ENCODE measurements around the gene APOA1. TPM values are rescaled to one million over a fixed set of nuclear protein-coding genes. Genes with fewer than 3 reads are reported as not detected.

Gene APOA1
- total and polyA plus RNA-seq, 2 of the 4 experiments (the other 2 are of a cell fraction) = 0.18 to 0.89 TPM

DNA sequence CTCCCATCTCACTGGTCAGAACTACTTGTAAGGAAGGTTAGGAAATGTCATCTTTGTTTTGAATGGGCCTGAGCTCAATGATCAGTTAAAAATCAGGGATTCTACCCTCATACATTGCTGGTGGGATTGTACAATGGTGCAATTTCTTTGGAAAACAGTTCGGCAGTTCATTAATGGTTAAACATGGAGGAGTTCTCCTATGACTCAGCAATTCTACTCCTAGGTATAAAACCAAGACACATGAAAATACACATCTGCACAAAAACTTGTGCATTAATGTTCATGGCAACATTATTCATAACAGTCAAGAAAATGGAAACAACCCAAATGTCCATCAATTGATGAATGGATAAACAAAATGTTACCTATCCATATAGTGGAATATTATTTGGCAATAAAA is 40.9 kb downstream of the APOA1 start:
- Histone ChIP-seq H2BK120ac (ENCODE audit: low read depth, low read length) (no peak overlapping the region), H3K27ac (ENCODE audit: insufficient read depth, low read length) (no peak overlapping the region), H3K56ac (ENCODE audit: extremely low read depth, insufficient read depth, low read length) (no peak overlapping the region), H3K27me3 (ENCODE audit: control insufficient read depth, insufficient read depth, low read length) (peaks cover 5% of the 10 kb centered on the region), H3K4me1 (ENCODE audit: control insufficient read depth, insufficient read depth, low read length) (no peaks in the 10 kb centered on the region; the same call in 1 of the 2 replicates), H3K9ac (ENCODE audit: low read depth, low read length) (no peak overlapping the region), H3K9me3 (ENCODE audit: control insufficient read depth, insufficient read depth, low read length) (no peaks in the 10 kb centered on the region), H3K9me1 (ENCODE audit: insufficient read depth, low read length) (peaks cover 3% of the 10 kb centered on the region), H4K91ac (ENCODE audit: insufficient read depth, low read depth, low read length) (no peak overlapping the region), H3K14ac (replicated peaks; ENCODE audit: low read depth, low read length) (no peak overlapping the region), H2BK15ac (ENCODE audit: low read depth, low read length) (no peak overlapping the region), H3K36me3 (ENCODE audit: control insufficient read depth, insufficient read depth, low read length) (no peaks in the 10 kb centered on the region), H2AK5ac (ENCODE audit: low read depth, low read length) (no peak overlapping the region), H2AK9ac (replicated peaks; ENCODE audit: low read depth, low read length, poor library complexity) (no peak overlapping the region), H3K18ac (ENCODE audit: low read depth, low read length) (no peak overlapping the region), H4K20me1 (ENCODE audit: insufficient read depth, low read length) (no peaks in the 10 kb centered on the region), H3K4ac (ENCODE audit: low read depth, low read length) (no peak overlapping the region), H3K79me1 (ENCODE audit: low read depth in 1 of 2, low read length in 2 of 2) (no peaks in the 10 kb centered on the region), H2BK20ac (ENCODE audit: low read depth, low read length) (no peak overlapping the region), H2AFZ (replicated peaks; ENCODE audit: low read length, poor library complexity) (no peak overlapping the region), H3K4me3 (ENCODE audit: insufficient read depth, low read depth, low read length) (no peak overlapping the region), H2BK5ac (ENCODE audit: low read depth, low read length, poor library complexity, severe bottlenecking) (no peak overlapping the region), H3K4me2 (ENCODE audit: low read depth, low read length) (no peak overlapping the region), H3K23ac (ENCODE audit: low read depth, low read length) (no peak overlapping the region), H4K8ac (ENCODE audit: low read depth in 2 of 2, low read length in 2 of 2) (no peak overlapping the region), H4K5ac (ENCODE audit: low read depth, low read length) (no peak overlapping the region)
- no TSS peak for BruUV-seq (replicated peaks)
- dilution Hi-C loops (cut with HindIII; ENCODE audit: low sequenced_read_pairs, unreplicated experiment) = no loop called here
- WGBS, 2 experiments (ENCODE audit: extremely low coverage in 2 of 2, insufficient read length in 1 of 2) = no CpG with 5 or more reads among the region's 1 CpG
- ChIA-PET POLR2A (ENCODE audit: unreplicated experiment) (no interaction called here), CTCF (no interaction called here)
- DNase-seq = no peak
- no peak for ATAC-seq (ENCODE audit: low read depth)
- in situ Hi-C loops (cut with MboI; ENCODE audit: low sequenced_read_pairs) = no loop called here
- intact Hi-C loops (cut with micrococcal nuclease) = loop anchor here (1.0 kb wide), 1 partner anchor 12 kb away; no protein-coding TSS in a partner anchor
- TF ChIP-seq NFE2L2 (IDR thresholded peaks at IDR 0.05; ENCODE audit: low read depth, low read length) (peak; percentile 93), MAFK (IDR thresholded peaks at IDR 0.05; ENCODE audit: low read depth, low read length) (peak; percentile 48; the same call in 1 of the 2 replicates), RFX5 (IDR thresholded peaks at IDR 0.05; ENCODE audit: low read depth, low read length) (no peak)

All from IMR-90 (cell line).